Measurements from ENCODE around the gene BFSP1.

BFSP1 gene

DNA sequence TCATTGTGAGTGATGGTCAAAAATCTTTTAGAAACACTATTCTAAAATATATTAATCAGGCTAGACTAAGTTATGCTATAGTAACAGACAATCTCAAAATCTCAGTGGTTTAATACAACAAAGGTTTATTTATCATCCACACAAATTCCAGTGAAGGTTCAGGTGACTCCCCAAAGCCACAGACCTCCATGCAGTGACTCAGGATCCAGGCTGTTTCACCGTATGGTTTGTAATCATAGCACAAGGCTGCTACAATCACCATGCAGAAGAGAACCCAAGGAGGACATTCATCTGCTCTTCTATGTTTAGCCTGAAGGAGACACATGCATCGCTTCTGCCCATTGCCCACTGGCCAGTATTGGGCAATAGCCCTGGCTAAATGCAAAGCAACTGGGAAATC is 46.2 kb downstream of the BFSP1 start:
- H3K4me3 Mint-ChIP-seq = no peak overlapping the region
- no peaks in the 10 kb centered on the region for H3K36me3 Mint-ChIP-seq (ENCODE audit: low read depth)
- no peaks in the 10 kb centered on the region for H3K9me3 Mint-ChIP-seq
- no peak overlapping the region for H3K27ac Mint-ChIP-seq
- peaks cover 35% of the 10 kb centered on the region for H3K27me3 Mint-ChIP-seq (ENCODE audit: low read depth)
- no peaks in the 10 kb centered on the region for H3K4me1 Mint-ChIP-seq (ENCODE audit: low read depth)

DNA sequence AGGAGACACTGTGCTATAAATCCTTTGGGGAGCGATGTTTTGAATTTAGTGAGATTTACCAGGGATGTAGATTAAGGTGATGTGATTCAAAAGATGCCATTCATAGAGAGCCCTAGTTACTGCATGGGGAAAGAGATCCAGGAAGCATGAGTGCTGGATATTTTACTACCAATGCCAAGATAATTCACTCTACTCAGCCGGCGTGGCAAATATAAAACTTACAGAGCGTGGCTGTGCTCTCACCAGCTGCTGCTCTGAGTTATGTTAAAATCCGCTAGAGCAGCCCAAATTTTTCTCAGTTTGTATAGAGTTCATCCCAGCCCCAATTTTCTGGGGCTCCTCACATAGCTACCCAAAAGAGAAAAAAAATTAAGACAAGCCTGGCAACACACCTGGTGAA is 48.6 kb downstream of the BFSP1 start:
- Mint-ChIP-seq H3K27ac (no peak overlapping the region), H3K4me3 (no peak overlapping the region), H3K27me3 (ENCODE audit: low read depth) (peaks cover 34% of the 10 kb centered on the region), H3K36me3 (ENCODE audit: low read depth) (no peaks in the 10 kb centered on the region), H3K9me3 (no peaks in the 10 kb centered on the region), H3K4me1 (ENCODE audit: low read depth) (no peaks in the 10 kb centered on the region)

DNA sequence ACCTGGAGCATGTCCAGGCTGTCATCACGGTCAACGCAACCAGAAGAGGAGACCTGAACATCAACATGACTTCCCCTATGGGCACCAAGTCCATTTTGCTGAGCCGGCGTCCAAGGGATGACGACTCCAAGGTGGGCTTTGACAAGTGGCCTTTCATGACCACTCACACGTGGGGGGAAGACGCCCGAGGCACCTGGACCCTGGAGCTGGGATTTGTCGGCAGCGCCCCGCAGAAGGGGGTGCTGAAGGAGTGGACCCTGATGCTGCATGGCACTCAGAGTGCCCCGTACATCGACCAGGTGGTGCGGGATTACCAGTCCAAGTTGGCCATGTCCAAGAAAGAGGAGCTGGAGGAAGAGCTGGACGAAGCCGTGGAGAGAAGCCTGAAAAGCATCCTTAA is 49.5 kb downstream of the BFSP1 start:
- no peak overlapping the region for H3K27ac Mint-ChIP-seq
- no peak overlapping the region for H3K4me3 Mint-ChIP-seq

DNA sequence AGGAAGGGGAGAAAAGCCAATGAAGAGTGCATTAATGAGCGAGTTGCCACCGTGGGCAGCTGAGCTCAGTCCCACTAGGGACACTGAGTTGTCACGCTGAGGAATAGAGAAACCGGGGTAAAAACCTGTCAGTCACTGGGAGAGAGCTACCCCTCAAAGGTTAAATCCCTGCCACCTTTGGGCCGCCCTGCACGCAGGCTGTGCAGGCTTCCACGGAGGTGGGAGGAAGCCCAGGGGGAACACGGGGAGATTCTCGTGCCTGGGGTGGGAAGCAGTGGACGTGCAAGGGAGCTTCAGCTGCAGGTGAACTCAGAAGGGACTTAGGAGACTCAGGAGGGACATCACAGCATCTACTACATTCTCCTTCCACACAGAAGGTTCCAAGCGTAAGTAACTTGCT is 50.5 kb downstream of the BFSP1 start:
- no peaks in the 10 kb centered on the region for H3K36me3 Mint-ChIP-seq (ENCODE audit: low read depth)
- H3K4me1 Mint-ChIP-seq (ENCODE audit: low read depth) = no peaks in the 10 kb centered on the region
- H3K27me3 Mint-ChIP-seq (ENCODE audit: low read depth) = peaks cover 21% of the 10 kb centered on the region
- H3K27ac Mint-ChIP-seq = no peak overlapping the region
- H3K4me3 Mint-ChIP-seq = no peak overlapping the region
- H3K9me3 Mint-ChIP-seq = no peaks in the 10 kb centered on the region

More for the DNA sequence above, 49.5 kb downstream of the BFSP1 start:
- no peaks in the 10 kb centered on the region for H3K36me3 Mint-ChIP-seq (ENCODE audit: low read depth)
- no peaks in the 10 kb centered on the region for H3K4me1 Mint-ChIP-seq (ENCODE audit: low read depth)
- H3K9me3 Mint-ChIP-seq = no peaks in the 10 kb centered on the region
- H3K27me3 Mint-ChIP-seq (ENCODE audit: low read depth) = peaks cover 27% of the 10 kb centered on the region

DNA sequence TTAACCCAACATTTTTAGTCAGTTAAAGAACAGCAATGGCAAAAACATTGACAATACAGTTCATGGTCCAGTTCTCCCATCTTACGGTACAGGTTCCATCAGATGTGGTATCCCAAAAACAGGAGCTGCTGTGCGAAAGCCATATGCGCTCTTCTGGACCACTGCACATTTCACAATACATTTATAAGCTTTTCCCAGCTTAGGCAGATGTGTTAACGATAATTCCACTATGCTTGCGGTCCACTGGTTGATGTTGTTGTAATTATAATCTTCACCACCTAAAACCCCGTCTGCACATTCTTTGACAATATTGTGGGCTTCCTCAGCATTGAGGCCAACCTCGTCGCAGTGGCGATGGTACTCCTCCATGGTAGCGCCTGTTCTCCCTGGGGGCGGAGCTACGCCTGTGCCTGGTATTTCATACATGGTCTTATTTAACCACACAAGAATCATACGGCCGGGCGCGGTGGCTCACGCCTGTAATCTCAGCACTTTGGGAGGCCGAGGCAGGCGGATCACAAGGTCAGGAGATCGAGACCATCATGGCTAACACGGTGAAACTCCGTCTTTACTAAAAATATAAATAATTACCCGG is 52.0 kb downstream of the BFSP1 start:
- Mint-ChIP-seq H3K4me1 (ENCODE audit: low read depth) (no peaks in the 10 kb centered on the region), H3K4me3 (no peak overlapping the region), H3K27ac (no peak overlapping the region)

DNA sequence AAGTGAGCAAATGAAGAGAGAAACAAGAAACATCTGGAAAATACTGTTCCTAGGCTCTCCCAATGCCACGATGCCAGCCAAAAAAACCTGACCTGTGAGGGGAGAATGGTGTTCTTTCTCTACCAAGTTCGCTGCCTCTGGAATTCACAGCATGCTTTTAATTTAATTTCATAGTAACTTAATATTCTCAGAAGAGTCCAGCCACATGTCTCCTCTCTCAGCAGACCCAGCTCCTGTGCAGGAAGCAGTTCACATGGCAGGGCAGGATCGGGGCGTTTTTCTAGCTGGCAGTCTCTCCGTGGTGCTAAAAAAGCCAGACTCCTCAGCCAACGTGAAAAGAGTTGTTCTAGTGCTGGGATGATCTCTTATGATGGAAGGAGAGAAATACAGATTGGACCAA is 57.5 kb downstream of the BFSP1 start:
- Mint-ChIP-seq H3K36me3 (ENCODE audit: low read depth) (no peaks in the 10 kb centered on the region), H3K9me3 (no peaks in the 10 kb centered on the region), H3K4me3 (no peak overlapping the region), H3K27me3 (ENCODE audit: low read depth) (peaks cover 7% of the 10 kb centered on the region), H3K27ac (no peak overlapping the region), H3K4me1 (ENCODE audit: low read depth) (no peaks in the 10 kb centered on the region)

More for the DNA sequence above, 52.0 kb downstream of the BFSP1 start:
- Mint-ChIP-seq H3K27me3 (ENCODE audit: low read depth) (peaks cover 11% of the 10 kb centered on the region), H3K36me3 (ENCODE audit: low read depth) (no peaks in the 10 kb centered on the region), H3K9me3 (no peaks in the 10 kb centered on the region)

DNA sequence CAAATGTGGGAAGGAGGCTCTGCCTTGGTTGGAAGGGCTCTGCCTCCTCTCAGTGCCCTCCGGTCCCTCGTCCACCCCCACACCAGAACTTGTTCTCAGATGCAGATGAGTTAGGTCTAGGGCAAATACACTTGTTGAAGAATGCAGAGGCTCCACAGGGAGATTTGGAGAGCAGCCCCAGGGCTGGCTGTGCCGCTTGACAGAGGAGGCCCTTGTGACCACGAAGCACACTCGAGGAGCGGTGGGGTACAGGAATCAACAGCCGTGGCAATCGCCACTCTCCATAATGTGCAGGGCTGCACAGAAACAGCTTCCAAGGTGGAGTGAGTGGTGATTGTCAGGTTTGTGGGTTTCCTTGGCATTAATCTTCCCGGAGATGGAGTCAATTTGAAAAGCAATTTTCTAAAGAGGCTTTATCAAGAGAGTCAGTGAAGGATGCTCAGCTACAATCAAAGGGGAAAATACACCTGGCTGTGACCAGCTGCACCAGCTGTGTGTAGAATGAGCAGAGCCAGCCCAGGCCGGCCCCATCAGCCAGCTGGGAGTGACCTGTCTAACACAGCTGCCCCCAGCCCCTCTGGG is 59.5 kb downstream of the BFSP1 start:
- Mint-ChIP-seq H3K4me3 (no peak overlapping the region), H3K27me3 (ENCODE audit: low read depth) (peaks cover 1% of the 10 kb centered on the region), H3K4me1 (ENCODE audit: low read depth) (no peaks in the 10 kb centered on the region), H3K27ac (no peak overlapping the region), H3K36me3 (ENCODE audit: low read depth) (no peaks in the 10 kb centered on the region), H3K9me3 (no peaks in the 10 kb centered on the region)

DNA sequence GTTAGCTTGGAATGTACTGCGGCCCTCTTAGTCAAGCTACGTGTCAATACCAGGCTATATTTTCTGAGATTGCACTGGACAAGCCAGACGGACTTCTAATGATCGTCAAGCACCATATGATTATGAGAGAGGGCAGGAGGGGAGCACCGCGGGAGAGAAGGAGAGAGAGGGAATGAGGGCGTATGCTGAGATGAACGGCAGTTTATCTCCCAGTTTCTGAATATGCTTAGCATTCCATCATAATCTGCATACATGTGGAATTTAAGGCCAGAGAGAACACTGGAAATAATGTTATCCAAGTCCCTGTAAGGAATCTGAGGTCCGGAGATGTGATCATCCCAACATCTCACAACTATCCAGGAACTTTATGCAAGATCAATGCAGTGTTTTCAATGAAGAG is 60.2 kb downstream of the BFSP1 start:
- H3K4me3 Mint-ChIP-seq = no peak overlapping the region
- no peaks in the 10 kb centered on the region for H3K27me3 Mint-ChIP-seq (ENCODE audit: low read depth)
- H3K4me1 Mint-ChIP-seq (ENCODE audit: low read depth) = no peaks in the 10 kb centered on the region
- no peaks in the 10 kb centered on the region for H3K9me3 Mint-ChIP-seq
- no peaks in the 10 kb centered on the region for H3K36me3 Mint-ChIP-seq (ENCODE audit: low read depth)
- H3K27ac Mint-ChIP-seq = no peak overlapping the region

DNA sequence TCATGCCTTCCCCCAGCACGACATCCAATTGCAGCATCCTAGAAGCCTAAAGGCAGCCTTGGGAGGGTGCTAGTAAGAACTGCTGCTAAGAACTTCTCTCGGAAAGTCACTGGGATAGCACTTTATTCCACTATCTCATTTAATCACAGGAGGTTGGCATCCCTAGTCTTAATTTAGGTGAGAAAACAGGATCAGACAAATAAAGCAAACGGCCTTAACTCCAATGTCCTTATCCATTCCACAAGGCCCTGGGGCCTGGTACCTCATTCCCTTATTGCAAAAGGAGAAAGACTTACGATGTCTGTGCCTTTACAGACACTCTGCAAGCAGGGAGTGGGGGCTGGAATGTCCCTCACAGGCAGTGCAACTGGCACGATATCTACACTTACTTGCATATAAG is 60.7 kb downstream of the BFSP1 start:
- Mint-ChIP-seq H3K27me3 (ENCODE audit: low read depth) (no peaks in the 10 kb centered on the region), H3K27ac (no peak overlapping the region), H3K4me3 (no peak overlapping the region), H3K36me3 (ENCODE audit: low read depth) (no peaks in the 10 kb centered on the region), H3K4me1 (ENCODE audit: low read depth) (no peaks in the 10 kb centered on the region), H3K9me3 (no peaks in the 10 kb centered on the region)

DNA sequence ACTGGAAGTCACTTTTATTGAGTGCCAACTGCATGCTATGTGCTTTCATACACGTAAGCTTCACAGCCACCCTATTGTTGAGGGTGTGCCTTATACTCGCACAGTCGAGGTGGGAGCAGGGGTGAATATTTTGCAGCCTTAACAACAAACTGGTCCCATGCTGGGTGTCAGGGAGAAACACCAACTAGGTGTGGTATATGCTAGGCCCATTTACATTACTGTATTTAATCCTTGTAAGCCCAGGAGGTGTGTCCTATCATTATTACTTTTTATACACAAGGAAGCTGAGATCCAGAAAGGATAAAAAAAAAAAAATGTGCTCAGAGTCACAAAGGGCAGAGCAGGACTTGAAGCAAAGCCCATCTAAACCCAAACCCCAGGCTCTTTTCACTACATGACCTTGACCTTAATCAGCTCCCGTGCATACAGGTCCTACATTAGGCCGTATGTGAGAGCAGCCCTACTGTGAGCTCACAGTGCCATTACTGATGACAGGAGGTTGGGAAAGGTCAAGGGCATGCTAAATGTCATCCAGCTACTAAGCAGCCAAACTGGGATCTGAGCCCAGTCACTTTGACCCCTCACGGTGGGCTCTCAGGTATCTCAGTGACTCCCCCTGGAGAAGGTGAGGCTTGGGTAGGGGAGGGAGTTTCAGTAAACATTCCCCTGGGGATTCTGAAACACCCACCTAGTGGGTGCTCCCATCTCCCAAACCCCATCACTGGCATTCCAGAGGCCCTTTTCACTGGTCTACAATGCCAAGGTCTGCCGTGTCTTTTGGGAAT is 61.7 kb downstream of the BFSP1 start:
- Mint-ChIP-seq H3K4me3 (no peak overlapping the region), H3K4me1 (ENCODE audit: low read depth) (no peaks in the 10 kb centered on the region), H3K27me3 (ENCODE audit: low read depth) (no peaks in the 10 kb centered on the region), H3K36me3 (ENCODE audit: low read depth) (no peaks in the 10 kb centered on the region), H3K9me3 (no peaks in the 10 kb centered on the region), H3K27ac (no peak overlapping the region)

DNA sequence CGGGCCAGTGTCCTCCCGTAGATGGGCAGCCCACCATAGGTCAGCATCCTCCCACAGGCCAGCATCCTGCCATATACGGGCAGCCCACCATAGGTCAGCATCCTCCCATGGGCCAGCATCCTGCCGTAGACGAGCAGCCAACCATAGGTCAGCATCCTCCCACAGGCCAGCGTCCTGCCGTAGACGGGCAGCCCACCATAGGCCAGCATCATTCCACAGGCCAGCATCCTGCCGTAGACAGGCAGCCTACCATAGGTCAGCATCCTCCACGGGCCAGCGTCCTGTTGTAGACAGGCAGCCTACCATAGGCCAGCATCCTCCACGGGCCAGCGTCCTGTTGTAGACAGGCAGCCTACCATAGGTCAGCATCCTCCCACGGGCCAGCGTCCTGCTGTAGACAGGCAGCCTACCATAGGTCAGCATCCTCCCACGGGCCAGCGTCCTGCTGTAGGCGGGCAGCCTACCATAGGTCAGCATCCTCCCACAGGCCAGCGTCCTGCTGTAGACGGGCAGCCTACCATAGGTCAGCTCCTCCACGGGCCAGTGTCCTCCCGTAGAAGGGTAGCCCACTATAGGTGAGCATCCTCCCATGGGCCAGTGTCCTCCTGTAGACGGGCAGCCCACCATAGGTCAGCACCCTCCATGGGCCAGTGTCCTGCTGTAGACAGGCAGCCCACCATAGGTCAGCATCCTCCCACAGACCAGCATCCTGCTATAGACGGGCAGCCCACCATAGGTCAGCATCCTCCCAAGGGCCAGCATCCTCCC is 62.9 kb downstream of the BFSP1 start:
- H3K4me3 Mint-ChIP-seq = no peak overlapping the region

DNA sequence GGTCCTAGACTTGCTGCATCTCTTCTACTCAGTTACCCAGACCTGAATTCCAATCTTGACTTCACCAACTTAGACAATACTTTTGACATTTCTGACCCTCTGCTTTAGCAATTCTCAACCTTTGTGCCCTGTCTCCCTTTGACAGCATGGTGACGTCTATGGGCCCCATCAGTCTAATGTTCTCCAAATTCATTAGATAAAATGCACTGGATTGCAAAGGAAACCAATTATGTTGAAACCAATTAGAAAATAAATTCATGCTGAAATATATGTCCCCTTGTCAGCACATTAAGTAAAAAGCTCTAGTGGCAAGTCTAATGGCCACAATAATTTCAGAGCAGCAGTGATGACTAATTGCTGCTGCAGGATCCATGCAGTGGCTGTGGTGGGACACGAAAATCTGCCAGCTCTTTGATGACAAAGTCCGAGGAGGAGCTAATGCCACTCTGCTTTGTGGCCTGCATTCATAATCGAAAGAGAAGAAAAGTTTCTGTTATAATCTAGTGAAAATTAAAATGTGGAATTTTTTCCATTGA is 64.0 kb downstream of the BFSP1 start:
- H3K27me3 Mint-ChIP-seq (ENCODE audit: low read depth) = no peaks in the 10 kb centered on the region
- no peaks in the 10 kb centered on the region for H3K4me1 Mint-ChIP-seq (ENCODE audit: low read depth)
- no peak overlapping the region for H3K4me3 Mint-ChIP-seq
- H3K36me3 Mint-ChIP-seq (ENCODE audit: low read depth) = no peaks in the 10 kb centered on the region
- H3K9me3 Mint-ChIP-seq = no peaks in the 10 kb centered on the region
- no peak overlapping the region for H3K27ac Mint-ChIP-seq

More for the DNA sequence above, 62.9 kb downstream of the BFSP1 start:
- Mint-ChIP-seq H3K27ac (no peak overlapping the region), H3K9me3 (no peaks in the 10 kb centered on the region), H3K36me3 (ENCODE audit: low read depth) (no peaks in the 10 kb centered on the region), H3K27me3 (ENCODE audit: low read depth) (no peaks in the 10 kb centered on the region), H3K4me1 (ENCODE audit: low read depth) (no peaks in the 10 kb centered on the region)

DNA sequence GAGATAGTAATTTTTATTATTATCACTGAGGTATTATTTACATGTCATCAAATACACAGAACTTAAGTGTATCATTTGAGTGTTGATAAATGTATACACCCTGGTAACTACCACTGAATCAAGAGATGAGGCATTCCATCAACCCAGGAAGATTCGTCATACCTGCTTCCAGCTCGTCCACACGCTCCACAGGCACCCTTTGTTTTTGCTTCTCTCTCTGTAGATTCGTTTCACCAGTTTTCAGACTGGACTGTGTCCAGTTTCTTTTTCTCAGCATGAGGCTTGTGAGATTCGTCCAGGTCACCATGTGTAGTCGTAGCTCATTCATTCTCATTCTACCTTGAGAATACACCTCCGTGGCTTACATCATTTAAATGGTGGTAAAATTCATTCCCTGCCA is 64.5 kb downstream of the BFSP1 start:
- no peak overlapping the region for H3K4me3 Mint-ChIP-seq
- H3K4me1 Mint-ChIP-seq (ENCODE audit: low read depth) = no peaks in the 10 kb centered on the region
- no peak overlapping the region for H3K27ac Mint-ChIP-seq
- no peaks in the 10 kb centered on the region for H3K27me3 Mint-ChIP-seq (ENCODE audit: low read depth)
- no peaks in the 10 kb centered on the region for H3K9me3 Mint-ChIP-seq
- no peaks in the 10 kb centered on the region for H3K36me3 Mint-ChIP-seq (ENCODE audit: low read depth)

DNA sequence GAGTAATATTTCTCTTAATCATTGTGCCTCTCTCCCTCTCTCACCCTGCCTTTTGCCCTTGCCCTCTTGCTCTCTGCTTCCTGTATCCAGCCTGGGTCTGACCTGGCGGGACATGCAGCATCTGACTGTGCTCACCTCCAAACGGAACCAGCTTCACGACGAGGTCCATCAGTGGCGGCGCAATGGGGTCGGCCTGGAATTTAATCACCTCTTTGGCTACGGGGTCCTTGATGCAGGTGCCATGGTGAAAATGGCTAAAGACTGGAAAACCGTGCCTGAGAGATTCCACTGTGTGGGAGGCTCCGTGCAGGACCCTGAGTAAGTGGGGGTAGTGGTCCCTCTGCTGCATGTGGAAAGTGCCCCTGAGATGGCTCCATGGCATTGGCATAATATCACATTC is 65.9 kb downstream of the BFSP1 start:
- H3K36me3 Mint-ChIP-seq (ENCODE audit: low read depth) = no peaks in the 10 kb centered on the region
- no peaks in the 10 kb centered on the region for H3K27me3 Mint-ChIP-seq (ENCODE audit: low read depth)
- no peak overlapping the region for H3K27ac Mint-ChIP-seq
- peaks cover 3% of the 10 kb centered on the region for H3K9me3 Mint-ChIP-seq
- peaks cover 2% of the 10 kb centered on the region for H3K4me1 Mint-ChIP-seq (ENCODE audit: low read depth)
- H3K4me3 Mint-ChIP-seq = no peak overlapping the region
